HG02623 (cell line): Measurements from ENCODE around the gene FOS.
A peak's percentile ranks its signal among the peaks of the same experiment; 100 is the strongest.
"Not testable (repeated sequence)": the region's sequence is repeated elsewhere in the genome, so short reads cannot be mapped to it uniquely, and the experiment has no call there.

Experiments
- ATAC-seq: cut with Tn5 transposase; IDR thresholded peaks from one replicate; pipeline ENCODE4 v1.9.1; 2021; ENCODE audit warnings: moderate library complexity; ENCODE audit not compliant: unreplicated experiment

FOS gene

GRCh38 chr14:75278422-75279152 is at the start of gene FOS:
TSS of gene FOS (plus strand) at chr14:75278828. CDS start at chr14:75278983, 155 bp downstream.
- ATAC-seq: peak; percentile 78

GRCh38 chr14:75229661-75230139 is 48.9 kb upstream of the FOS start:
- no peak for ATAC-seq

- no peak for ATAC-seq
Observed at GRCh38 chr14:75230140-75230792, 48.4 kb upstream of the FOS start.

- ATAC-seq: no peak
Observed at GRCh38 chr14:75231320-75231719, 47.3 kb upstream of the FOS start.

DNA sequence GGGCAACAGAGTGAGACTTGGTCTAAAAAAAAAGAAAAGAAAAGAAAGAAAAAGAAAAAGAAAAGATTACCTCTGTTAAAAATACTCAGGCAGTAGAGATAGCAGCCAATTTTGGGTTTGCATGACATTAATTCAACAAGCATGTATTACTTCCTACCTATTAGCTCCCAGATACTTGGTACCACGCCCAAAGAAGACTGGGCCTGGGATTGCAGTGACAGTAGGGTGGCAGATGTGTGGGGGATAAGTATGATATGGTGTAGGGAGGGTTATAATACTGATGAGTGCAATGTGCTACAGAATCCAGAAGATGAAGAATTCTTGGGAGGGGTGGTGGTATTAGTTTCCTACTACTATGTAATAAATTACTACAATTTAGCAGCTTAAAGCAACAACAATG is 46.4 kb upstream of the FOS start:
- no peak for ATAC-seq

- no peak for ATAC-seq
Observed at GRCh38 chr14:75232597-75232996, 46.0 kb upstream of the FOS start.

GRCh38 chr14:75234173-75235115 is 44.2 kb upstream of the FOS start:
- no peak for ATAC-seq

GRCh38 chr14:75235198-75235597 is 43.4 kb upstream of the FOS start:
- not testable (repeated sequence) for ATAC-seq

DNA sequence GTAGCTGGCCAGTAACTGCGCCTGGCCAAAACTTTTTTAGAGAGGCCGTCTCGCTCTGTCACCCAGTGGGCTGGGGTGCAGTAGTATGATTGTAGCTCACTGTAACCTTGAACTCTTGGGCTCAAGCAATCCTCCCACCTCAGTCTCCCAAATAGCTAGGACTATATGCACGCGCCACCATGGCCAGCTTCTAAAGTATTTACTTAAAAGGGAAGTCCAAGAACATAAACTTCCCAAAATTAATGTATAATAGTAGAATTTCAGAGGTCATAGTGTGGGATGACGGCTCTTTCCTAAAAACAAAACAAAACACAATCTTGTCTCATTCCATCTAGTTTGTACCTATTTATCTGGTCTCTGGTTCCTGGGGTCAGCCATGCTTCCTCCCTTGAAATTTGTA is 42.2 kb upstream of the FOS start:
- no peak for ATAC-seq

DNA sequence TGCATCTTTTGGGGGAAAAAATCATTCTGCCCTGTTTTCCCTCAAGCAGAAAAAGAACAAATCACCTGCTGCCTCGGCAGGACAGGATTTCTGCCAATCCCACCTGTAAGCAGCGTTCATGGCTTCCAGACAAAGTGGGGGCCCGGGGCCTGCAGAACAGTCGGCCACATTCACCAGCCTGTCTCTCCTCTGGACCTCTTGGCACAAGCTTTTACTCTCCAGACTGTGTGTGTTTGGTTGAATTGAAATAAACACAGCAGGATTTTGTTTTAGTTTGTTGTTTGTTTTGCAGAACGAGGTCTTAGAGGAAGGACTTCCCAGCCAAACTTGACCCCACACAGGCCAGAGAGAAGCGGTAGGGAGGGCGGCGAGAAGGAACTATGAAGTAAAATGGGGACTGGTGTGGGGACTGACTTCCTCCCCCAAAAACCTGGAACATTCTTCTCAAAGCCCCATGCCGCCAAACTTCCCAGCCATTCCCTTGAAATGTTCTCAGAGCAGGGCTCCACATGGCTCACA is 41.7 kb upstream of the FOS start:
- ATAC-seq: no peak

GRCh38 chr14:75238756-75239455 is 39.7 kb upstream of the FOS start:
- ATAC-seq: no peak

GRCh38 chr14:75240781-75241180 is 37.8 kb upstream of the FOS start:
- ATAC-seq: no peak

DNA sequence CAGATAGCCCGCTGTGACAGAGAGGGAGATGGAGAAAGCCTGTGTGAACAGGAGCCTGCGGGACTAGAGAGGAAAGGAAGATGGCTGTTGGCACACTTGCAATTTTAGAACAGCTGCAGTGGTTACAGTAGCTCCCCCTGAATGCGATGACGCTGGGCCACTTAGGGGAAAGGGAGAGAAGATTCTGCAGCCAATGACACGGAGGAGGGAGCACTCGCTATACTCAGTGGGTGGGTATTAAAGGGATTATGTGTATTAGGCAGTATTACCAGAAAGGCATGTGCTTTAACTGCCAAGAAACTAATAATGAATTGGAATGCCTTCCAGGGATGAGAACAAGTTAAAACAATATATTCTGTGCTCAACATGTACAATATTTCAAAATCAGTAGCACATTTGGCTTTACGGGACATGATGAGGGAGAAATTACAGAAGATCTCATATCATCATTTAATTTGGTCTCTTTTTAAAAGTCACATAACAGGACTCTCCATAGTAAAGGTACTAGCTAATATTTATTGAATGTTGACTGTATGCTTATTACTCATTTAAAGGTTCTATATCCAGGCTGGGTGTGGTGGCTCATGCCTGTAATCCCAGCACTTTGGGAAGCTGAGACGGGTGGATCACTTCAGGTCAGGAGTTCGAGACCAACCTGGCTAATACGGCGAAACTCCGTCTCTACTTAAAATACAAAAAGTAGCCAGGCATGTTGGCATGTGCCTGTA is 35.9 kb upstream of the FOS start:
- ATAC-seq: no peak

- ATAC-seq: no peak
Observed at GRCh38 chr14:75244121-75244520, 34.5 kb upstream of the FOS start.

DNA sequence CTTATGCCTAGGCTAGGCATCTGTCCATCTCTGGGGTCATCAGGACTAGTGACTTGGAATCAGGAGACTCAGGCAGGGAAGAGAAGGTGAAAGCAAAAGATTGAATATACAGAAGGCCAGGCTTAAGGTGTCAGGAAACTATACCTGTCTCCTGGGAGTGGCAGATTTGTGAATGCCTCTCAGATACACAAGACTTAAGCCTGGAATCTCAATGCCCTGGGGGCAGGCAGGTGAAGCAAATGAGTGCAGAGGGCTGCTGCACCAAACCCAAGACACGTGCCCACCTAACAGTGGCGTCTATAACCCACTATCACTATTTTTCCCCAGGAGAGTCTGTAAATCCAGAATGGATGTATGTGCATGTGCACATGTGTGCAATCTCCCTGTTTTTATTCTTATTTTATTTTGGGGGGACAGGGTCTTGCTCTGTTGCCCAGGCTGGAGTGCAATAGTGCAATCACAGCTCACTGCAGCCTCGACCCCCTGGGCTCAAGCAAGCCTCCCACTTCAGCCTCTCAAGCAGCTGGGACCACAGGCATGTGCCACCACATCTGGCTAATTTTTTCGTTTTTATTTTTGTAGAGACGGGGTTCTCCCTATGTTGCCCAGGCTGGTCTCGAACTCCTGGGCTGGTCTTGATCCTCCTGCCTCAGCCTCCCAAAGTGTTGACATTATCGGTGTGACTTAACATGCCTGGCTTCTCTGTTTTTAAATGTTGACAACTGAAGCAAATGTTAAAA is 31.9 kb upstream of the FOS start:
- no peak for ATAC-seq

GRCh38 chr14:75247286-75247922 is 31.2 kb upstream of the FOS start:
- ATAC-seq: no peak

- no peak for ATAC-seq
Observed at GRCh38 chr14:75247939-75248338, 30.7 kb upstream of the FOS start.

DNA sequence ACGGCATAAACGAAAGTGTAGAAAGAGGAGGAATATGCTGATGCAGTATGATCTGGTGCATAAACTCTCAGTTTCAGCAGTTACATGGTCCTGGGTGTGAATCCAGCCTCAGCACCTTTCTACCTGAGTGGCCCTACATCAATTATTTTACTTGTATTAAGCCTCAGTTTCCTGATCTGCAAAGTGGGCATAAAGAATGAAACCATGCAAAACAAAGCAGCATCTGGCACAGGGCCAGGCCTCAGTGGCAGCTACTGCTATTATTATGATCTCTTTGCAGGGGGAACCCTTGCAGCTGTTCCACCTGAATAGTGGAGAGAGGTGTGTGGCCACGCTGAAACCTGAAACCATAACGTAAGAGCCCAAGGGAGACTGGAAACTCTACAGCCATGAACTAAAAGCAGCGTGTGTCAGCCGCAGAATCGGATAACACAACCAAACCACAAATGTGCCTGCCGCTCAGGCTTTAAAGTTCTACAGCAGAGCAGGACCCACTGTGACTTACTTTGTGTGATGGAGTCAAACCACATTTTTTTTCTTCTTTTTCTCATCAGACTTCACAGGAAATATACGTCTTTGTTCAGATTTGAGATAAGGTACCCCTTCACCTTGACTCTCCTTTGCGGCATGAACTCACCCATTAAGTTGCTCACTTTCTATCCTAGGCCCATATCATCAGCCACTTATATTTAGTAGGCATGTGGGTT is 29.2 kb upstream of the FOS start:
- peak; percentile 81 for ATAC-seq
